ENCODE data around the gene AGMAT. TPM values are rescaled to one million over a fixed set of nuclear protein-coding genes. Genes with fewer than 3 reads are reported as not detected.

Gene AGMAT
- total and polyA plus RNA-seq, 2 experiments from 2014 or later, result 0.75 to 2.2 TPM

GRCh38 chr1:15583016-15583706 lies 1.7 kb downstream of the AGMAT start:
- no peaks in the 10 kb centered on the region for H3K9me2 ChIP-seq (ENCODE audit: insufficient read depth)
- H3K36me3 ChIP-seq (ENCODE audit: low read depth), result no peaks in the 10 kb centered on the region
- in situ Hi-C loops (cut with MboI), result no loop called here
- H3K4me2 ChIP-seq (ENCODE audit: unreplicated experiment), result no peak overlapping the region
- H4K20me1 ChIP-seq (ENCODE audit: insufficient read depth), result no peaks in the 10 kb centered on the region
- DNase-seq, result no peak
- WGBS, 2 experiments (ENCODE audit: low coverage in 1 of 2, low lambda C conversion rate in 2 of 2, missing lambda C conversion rate in 2 of 2), result 90% methylated on average over 18 of the region's 18 CpGs
- no peaks in the 10 kb centered on the region for H3K27me3 ChIP-seq (replicated peaks; ENCODE audit: insufficient read depth)
- no peak overlapping the region for H3K4me3 ChIP-seq
- no peaks in the 10 kb centered on the region for H3K9me3 ChIP-seq (ENCODE audit: low read depth)
- no peak overlapping the region for H3K27ac ChIP-seq
- H3F3A ChIP-seq (ENCODE audit: insufficient read depth), result 0 out of 2 replicates have a peak, but pooled peaks cover 4% of the 10 kb centered on the region
- H3K4me1 ChIP-seq (ENCODE audit: insufficient read depth), result no peaks in the 10 kb centered on the region
- H3K79me2 ChIP-seq (ENCODE audit: insufficient read depth), result no peaks in the 10 kb centered on the region
- no peak overlapping the region for H2AFZ ChIP-seq
- no peak overlapping the region for H3K9ac ChIP-seq
- TF ChIP-seq EZH2phosphoT487 (IDR thresholded peaks at IDR 0.05; ENCODE audit: insufficient read depth, low read depth) (no peak), EZH2 (IDR thresholded peaks at IDR 0.05; ENCODE audit: insufficient read depth, poor library complexity, severe bottlenecking) (no peak)

- Histone ChIP-seq H3K4me2 (ENCODE audit: unreplicated experiment) (no peak overlapping the region), H3K4me1 (ENCODE audit: insufficient read depth) (no peaks in the 10 kb centered on the region), H3K79me2 (ENCODE audit: insufficient read depth) (no peaks in the 10 kb centered on the region), H3K27ac (no peak overlapping the region), H3K9ac (no peak overlapping the region), H4K20me1 (ENCODE audit: insufficient read depth) (no peaks in the 10 kb centered on the region), H3K9me3 (ENCODE audit: low read depth) (no peaks in the 10 kb centered on the region), H3K9me2 (ENCODE audit: insufficient read depth) (no peaks in the 10 kb centered on the region), H3K36me3 (ENCODE audit: low read depth) (no peaks in the 10 kb centered on the region), H3K27me3 (replicated peaks; ENCODE audit: insufficient read depth) (no peaks in the 10 kb centered on the region), H2AFZ (no peak overlapping the region), H3F3A (ENCODE audit: insufficient read depth) (0 out of 2 replicates have a peak, but pooled peaks cover 4% of the 10 kb centered on the region), H3K4me3 (no peak overlapping the region)
- in situ Hi-C loops (cut with MboI), result no loop called here
- no peak for TF ChIP-seq EZH2phosphoT487 (IDR thresholded peaks at IDR 0.05; ENCODE audit: insufficient read depth, low read depth)
- no peak for TF ChIP-seq EZH2 (IDR thresholded peaks at IDR 0.05; ENCODE audit: insufficient read depth, poor library complexity, severe bottlenecking)
- no peak for DNase-seq
Observed at GRCh38 chr1:15579683-15580047, 5.2 kb downstream of the AGMAT start.

GRCh38 chr1:15578921-15579682 lies 5.7 kb downstream of the AGMAT start:
- in situ Hi-C loops (cut with MboI), result no loop called here
- no peak overlapping the region for H3K4me2 ChIP-seq (ENCODE audit: unreplicated experiment)
- H4K20me1 ChIP-seq (ENCODE audit: insufficient read depth), result no peaks in the 10 kb centered on the region
- no peaks in the 10 kb centered on the region for H3K27me3 ChIP-seq (replicated peaks; ENCODE audit: insufficient read depth)
- H3K4me1 ChIP-seq (ENCODE audit: insufficient read depth), result no peaks in the 10 kb centered on the region
- H3K9ac ChIP-seq, result no peak overlapping the region
- 0 out of 2 replicates have a peak, but pooled peaks cover 4% of the 10 kb centered on the region for H3F3A ChIP-seq (ENCODE audit: insufficient read depth)
- H3K79me2 ChIP-seq (ENCODE audit: insufficient read depth), result no peaks in the 10 kb centered on the region
- H3K9me2 ChIP-seq (ENCODE audit: insufficient read depth), result no peaks in the 10 kb centered on the region
- H3K4me3 ChIP-seq, result no peak overlapping the region
- H3K27ac ChIP-seq, result no peak overlapping the region
- H2AFZ ChIP-seq, result no peak overlapping the region
- no peaks in the 10 kb centered on the region for H3K36me3 ChIP-seq (ENCODE audit: low read depth)
- TF ChIP-seq EZH2 (IDR thresholded peaks at IDR 0.05; ENCODE audit: insufficient read depth, poor library complexity, severe bottlenecking) (no peak), EZH2phosphoT487 (IDR thresholded peaks at IDR 0.05; ENCODE audit: insufficient read depth, low read depth) (no peak)
- H3K9me3 ChIP-seq (ENCODE audit: low read depth), result no peaks in the 10 kb centered on the region
- no peak for DNase-seq
- WGBS, 2 experiments (ENCODE audit: low coverage in 1 of 2, low lambda C conversion rate in 2 of 2, missing lambda C conversion rate in 2 of 2), result 81 to 82% methylated on average over 16 of the region's 16 CpGs

GRCh38 chr1:15577691-15578090 lies 7.2 kb downstream of the AGMAT start:
- 65 to 74% methylated on average over 4 of the region's 4 CpGs for WGBS, 2 experiments (ENCODE audit: low coverage in 1 of 2, low lambda C conversion rate in 2 of 2, missing lambda C conversion rate in 2 of 2)
- no peaks in the 10 kb centered on the region for H3K9me3 ChIP-seq (ENCODE audit: low read depth)
- no peak for TF ChIP-seq EZH2 (IDR thresholded peaks at IDR 0.05; ENCODE audit: insufficient read depth, poor library complexity, severe bottlenecking)
- H3K9me2 ChIP-seq (ENCODE audit: insufficient read depth), result no peaks in the 10 kb centered on the region
- H3K36me3 ChIP-seq (ENCODE audit: low read depth), result no peaks in the 10 kb centered on the region
- no peak for DNase-seq
- no peaks in the 10 kb centered on the region for H3K27me3 ChIP-seq (replicated peaks; ENCODE audit: insufficient read depth)
- no peak overlapping the region for H3K4me3 ChIP-seq
- in situ Hi-C loops (cut with MboI), result no loop called here
- H3K27ac ChIP-seq, result no peak overlapping the region
- no peak overlapping the region for H3K4me2 ChIP-seq (ENCODE audit: unreplicated experiment)
- H3K9ac ChIP-seq, result no peak overlapping the region
- peaks cover 12% of the 10 kb centered on the region for H3K4me1 ChIP-seq (ENCODE audit: insufficient read depth)
- H2AFZ ChIP-seq, result no peak overlapping the region
- peaks cover 17% of the 10 kb centered on the region; the same call in 1 of the 2 replicates for H3F3A ChIP-seq (ENCODE audit: insufficient read depth)
- no peaks in the 10 kb centered on the region for H4K20me1 ChIP-seq (ENCODE audit: insufficient read depth)
- H3K79me2 ChIP-seq (ENCODE audit: insufficient read depth), result no peaks in the 10 kb centered on the region
